H9 (cell line): ENCODE results near the gene NCK1. TPM values are rescaled to one million over a fixed set of nuclear protein-coding genes. Genes with fewer than 3 reads are reported as not detected.

Source experiments
- DNase-seq: peaks from one replicate; pipeline ENCODE4 v3.0.0-alpha.2; 2017
- H2AFZ ChIP-seq: one replicate; pipeline ENCODE4 v1.6.1; 2013; ENCODE audit warnings: mild to moderate bottlenecking, low read length, control low read depth, moderate library complexity
- H2AK5ac ChIP-seq: 2 replicates; pipeline ENCODE4 v1.6.1; 2013; ENCODE audit warnings: low read length, control low read depth, mixed read lengths; ENCODE audit not compliant: insufficient read length
- H2BK120ac ChIP-seq: one replicate; pipeline ENCODE4 v1.6.1; 2013; ENCODE audit warnings: low read depth, mild to moderate bottlenecking, low read length, control low read depth, inconsistent platforms; ENCODE audit not compliant: poor library complexity, severe bottlenecking
- H2BK12ac ChIP-seq: 2 replicates; pipeline ENCODE4 v1.6.1; 2013; ENCODE audit warnings: low read length, control low read depth, mixed read lengths, low read depth; ENCODE audit not compliant: insufficient read length
- H2BK15ac ChIP-seq: 2 replicates; pipeline ENCODE4 v1.6.1; 2013; ENCODE audit warnings: low read depth, low read length, control low read depth
- H2BK20ac ChIP-seq: one replicate; pipeline ENCODE4 v1.6.1; 2013; ENCODE audit warnings: low read depth, mild to moderate bottlenecking, low read length, control low read depth, inconsistent platforms; ENCODE audit not compliant: poor library complexity, severe bottlenecking
- H2BK5ac ChIP-seq: 2 replicates; pipeline ENCODE4 v1.6.1; 2013; ENCODE audit warnings: low read length, control low read depth, mixed read lengths; ENCODE audit not compliant: insufficient read length
- H3K14ac ChIP-seq: 2 replicates; pipeline ENCODE4 v1.6.1; 2013; ENCODE audit warnings: low read length, control low read depth; ENCODE audit not compliant: insufficient read depth
- H3K18ac ChIP-seq: 2 replicates; pipeline ENCODE4 v1.6.1; 2013; ENCODE audit warnings: low read depth, mild to moderate bottlenecking, mixed read lengths, low read length, control low read depth; ENCODE audit not compliant: insufficient read length
- H3K23ac ChIP-seq: 2 replicates; pipeline ENCODE4 v1.6.1; 2013; ENCODE audit warnings: low read length, control low read depth, mixed read lengths, low read depth; ENCODE audit not compliant: insufficient read length
- H3K23me2 ChIP-seq: 2 replicates; pipeline ENCODE4 v1.6.1; 2013; ENCODE audit warnings: low read depth, mild to moderate bottlenecking, mixed read lengths, low read length, control low read depth; ENCODE audit not compliant: insufficient read length, poor library complexity, severe bottlenecking
- H3K27ac ChIP-seq: 2 replicates; pipeline ENCODE4 v1.5.1; 2013; ENCODE audit warnings: low read length, control low read depth, mixed read lengths, low read depth; ENCODE audit not compliant: insufficient read length
- H3K27me3 ChIP-seq: 2 replicates; pipeline ENCODE4 v1.6.1; 2013; ENCODE audit warnings: low read length, control low read depth, inconsistent platforms; ENCODE audit not compliant: insufficient read depth
- H3K4ac ChIP-seq: 2 replicates; pipeline ENCODE4 v1.6.1; 2013; ENCODE audit warnings: low read depth, mild to moderate bottlenecking, control low read depth, inconsistent platforms, low read length, moderate library complexity
- H3K4me1 ChIP-seq: 2 replicates; pipeline ENCODE4 v1.6.1; 2013; ENCODE audit warnings: low read length, control low read depth, inconsistent platforms; ENCODE audit not compliant: insufficient read depth
- H3K4me2 ChIP-seq: 2 replicates; pipeline ENCODE4 v1.6.1; 2013; ENCODE audit warnings: low read length, control low read depth, mixed read lengths; ENCODE audit not compliant: insufficient read length, insufficient read depth
- H3K56ac ChIP-seq: 2 replicates; pipeline ENCODE4 v1.6.1; 2013; ENCODE audit warnings: low read depth, mild to moderate bottlenecking, mixed read lengths, low read length, control low read depth; ENCODE audit not compliant: insufficient read length
- H3K79me1 ChIP-seq: 2 replicates; pipeline ENCODE4 v1.6.1; 2013; ENCODE audit warnings: low read depth, mild to moderate bottlenecking, moderate library complexity, low read length, control low read depth, inconsistent platforms; ENCODE audit not compliant: insufficient read depth, poor library complexity, severe bottlenecking
- H3K79me2 ChIP-seq: 2 replicates; pipeline ENCODE4 v1.6.1; 2013; ENCODE audit warnings: low read length, control low read depth, inconsistent platforms; ENCODE audit not compliant: insufficient read depth
- H3K9ac ChIP-seq: 2 replicates; pipeline ENCODE4 v1.6.1; 2013; ENCODE audit warnings: low read length, control low read depth, mixed read lengths; ENCODE audit not compliant: insufficient read length; ENCODE audit errors: extremely low read depth
- H3K9me3 ChIP-seq: one replicate; pipeline ENCODE4 v1.6.1; 2013; ENCODE audit warnings: low read depth, low read length, inconsistent platforms; ENCODE audit not compliant: control insufficient read depth
- H3T11ph ChIP-seq: one replicate; pipeline ENCODE4 v1.6.1; 2013; ENCODE audit warnings: mild to moderate bottlenecking, low read length, control low read depth, inconsistent platforms
- H4K20me1 ChIP-seq: one replicate; pipeline ENCODE4 v1.6.1; 2013; ENCODE audit not compliant: control insufficient read depth, insufficient read length, insufficient read depth
- H4K5ac ChIP-seq: 2 replicates; pipeline ENCODE4 v1.6.1; 2013; ENCODE audit warnings: low read depth, mild to moderate bottlenecking, mixed read lengths, low read length, control low read depth; ENCODE audit not compliant: insufficient read length
- H4K8ac ChIP-seq: replicated peaks from 2 replicates; pipeline ENCODE4 v1.6.1; 2013; ENCODE audit warnings: low read length, control low read depth, mixed read lengths, low read depth; ENCODE audit not compliant: insufficient read length
- H4K91ac ChIP-seq: 2 replicates; pipeline ENCODE4 v1.6.1; 2013; ENCODE audit warnings: low read depth, mild to moderate bottlenecking, moderate library complexity, mixed read lengths, low read length, control low read depth; ENCODE audit not compliant: insufficient read length
- H3K27ac Mint-ChIP-seq, 3 experiments: 2 replicates in 2 of 3; 3 replicates in 1 of 3; pipeline ENCODE4 v1.8.0; 2020 to 2021; ENCODE audit warnings: mixed read lengths in 3 of 3, mild to moderate bottlenecking in 1 of 3, moderate library complexity in 1 of 3
- H3K27me3 Mint-ChIP-seq: 2 replicates; pipeline ENCODE4 v1.8.0; 2021; ENCODE audit warnings: low read depth, mild to moderate bottlenecking, moderate library complexity, mixed read lengths
- H3K36me3 Mint-ChIP-seq, 3 experiments: 2 replicates in 2 of 3; 3 replicates in 1 of 3; pipeline ENCODE4 v1.8.0; 2020 to 2021; ENCODE audit warnings: low read depth in 3 of 3, mixed read lengths in 3 of 3; ENCODE audit not compliant: insufficient read depth in 1 of 3
- H3K4me1 Mint-ChIP-seq, 2 experiments: 2 replicates each; pipeline ENCODE4 v1.8.0; 2020; ENCODE audit warnings: mixed read lengths in 2 of 2
- H3K4me3 Mint-ChIP-seq, 2 experiments: 2 replicates in 1 of 2; 3 replicates in 1 of 2; pipeline ENCODE4 v1.8.0; 2020 to 2021; ENCODE audit warnings: mild to moderate bottlenecking in 2 of 2, mixed read lengths in 2 of 2, moderate library complexity in 1 of 2
- H3K9me3 Mint-ChIP-seq, 2 experiments: 2 replicates in 1 of 2; 3 replicates in 1 of 2; pipeline ENCODE4 v1.8.0; 2020; ENCODE audit warnings: mild to moderate bottlenecking in 2 of 2, mixed read lengths in 2 of 2, moderate library complexity in 1 of 2
- WGBS: extraction: QIAGEN DNeasy Blood & Tissue Kit; methylation state at CpG from one replicate; pipeline ENCODE4 v1.1.7; 2013; ENCODE audit warnings: missing lambda C conversion rate, low lambda C conversion rate, mixed read lengths; ENCODE audit not compliant: insufficient read length; ENCODE audit errors: extremely low coverage; 5-methylcytosine and 5-hydroxymethylcytosine counted together
- total RNA-seq: library from RNA; stranded (reverse); gene quantifications from 2 replicates; pipeline ENCODE4 v1.2.1, GENCODE V29; 2021
- TF ChIP-seq, protein P1 (sequence below): fragments of 200-600 bp; sonication (generic); conservative IDR thresholded peaks from 3 replicates; pipeline ENCODE4 v1.8.0; 2021; ENCODE audit warnings: antibody characterized with exemption, mild to moderate bottlenecking

Gene NCK1
- total RNA-seq, 1 experiment from 2014 or later = 26.4 TPM

- H4K8ac ChIP-seq = no peak overlapping the region
- no peak overlapping the region for H3T11ph ChIP-seq
- no peak overlapping the region for H2BK15ac ChIP-seq
- no peak overlapping the region for H3K23ac ChIP-seq
- Mint-ChIP-seq H3K9me3 (peaks cover 13 to 20% of the 10 kb centered on the region in 2 experiments), H3K4me3 (no peak overlapping the region), H3K36me3 (peaks cover 4 to 19% (median 17%) of the 10 kb centered on the region in 3 experiments), H3K4me1 (no peaks in the 10 kb centered on the region), H3K27ac (no peak overlapping the region), H3K27me3 (no peaks in the 10 kb centered on the region)
- peaks cover 6% of the 10 kb centered on the region for H3K79me1 ChIP-seq
- no peak overlapping the region for H2AFZ ChIP-seq
- H2BK5ac ChIP-seq = no peak overlapping the region
- H2BK20ac ChIP-seq = no peak overlapping the region
- no peak overlapping the region for H2BK120ac ChIP-seq
- H3K9ac ChIP-seq = no peak overlapping the region
- H3K27ac ChIP-seq = no peak overlapping the region
- no CpG with 5 or more reads among the region's 1 CpG for WGBS
- no peak overlapping the region for H2AK5ac ChIP-seq
- no peak for DNase-seq
- H2BK12ac ChIP-seq = no peak overlapping the region
- no peak overlapping the region for H3K14ac ChIP-seq
- no peak overlapping the region for H4K91ac ChIP-seq
- H3K4me1 ChIP-seq = no peaks in the 10 kb centered on the region
- H4K20me1 ChIP-seq = no peaks in the 10 kb centered on the region
- no peaks in the 10 kb centered on the region for H3K27me3 ChIP-seq
- no peak overlapping the region for H4K5ac ChIP-seq
- no peaks in the 10 kb centered on the region for H3K9me3 ChIP-seq
- H3K56ac ChIP-seq = no peak overlapping the region
- TF ChIP-seq, protein P1, sequence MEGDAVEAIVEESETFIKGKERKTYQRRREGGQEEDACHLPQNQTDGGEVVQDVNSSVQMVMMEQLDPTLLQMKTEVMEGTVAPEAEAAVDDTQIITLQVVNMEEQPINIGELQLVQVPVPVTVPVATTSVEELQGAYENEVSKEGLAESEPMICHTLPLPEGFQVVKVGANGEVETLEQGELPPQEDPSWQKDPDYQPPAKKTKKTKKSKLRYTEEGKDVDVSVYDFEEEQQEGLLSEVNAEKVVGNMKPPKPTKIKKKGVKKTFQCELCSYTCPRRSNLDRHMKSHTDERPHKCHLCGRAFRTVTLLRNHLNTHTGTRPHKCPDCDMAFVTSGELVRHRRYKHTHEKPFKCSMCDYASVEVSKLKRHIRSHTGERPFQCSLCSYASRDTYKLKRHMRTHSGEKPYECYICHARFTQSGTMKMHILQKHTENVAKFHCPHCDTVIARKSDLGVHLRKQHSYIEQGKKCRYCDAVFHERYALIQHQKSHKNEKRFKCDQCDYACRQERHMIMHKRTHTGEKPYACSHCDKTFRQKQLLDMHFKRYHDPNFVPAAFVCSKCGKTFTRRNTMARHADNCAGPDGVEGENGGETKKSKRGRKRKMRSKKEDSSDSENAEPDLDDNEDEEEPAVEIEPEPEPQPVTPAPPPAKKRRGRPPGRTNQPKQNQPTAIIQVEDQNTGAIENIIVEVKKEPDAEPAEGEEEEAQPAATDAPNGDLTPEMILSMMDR = no peak
- no peak overlapping the region for H3K4ac ChIP-seq
- H3K4me2 ChIP-seq = no peak overlapping the region
- peaks cover 2% of the 10 kb centered on the region; the same call in 1 of the 2 replicates for H3K79me2 ChIP-seq
- no peaks in the 10 kb centered on the region for H3K23me2 ChIP-seq
- no peak overlapping the region for H3K18ac ChIP-seq
Measured at GRCh38 chr3:136831461-136831860, 30.5 kb upstream of the NCK1 start.
